SKM-1 treated with dmso at 0.1 percent for 144 hours (cell line): ENCODE data around the gene RNASEL.

Source experiments
- DNase-seq: peaks from one replicate; lab custom pipeline; 2025; ENCODE audit not compliant: unreplicated experiment; lab: John Stamatoyannopoulos, UW

The RNASEL gene, protein sequence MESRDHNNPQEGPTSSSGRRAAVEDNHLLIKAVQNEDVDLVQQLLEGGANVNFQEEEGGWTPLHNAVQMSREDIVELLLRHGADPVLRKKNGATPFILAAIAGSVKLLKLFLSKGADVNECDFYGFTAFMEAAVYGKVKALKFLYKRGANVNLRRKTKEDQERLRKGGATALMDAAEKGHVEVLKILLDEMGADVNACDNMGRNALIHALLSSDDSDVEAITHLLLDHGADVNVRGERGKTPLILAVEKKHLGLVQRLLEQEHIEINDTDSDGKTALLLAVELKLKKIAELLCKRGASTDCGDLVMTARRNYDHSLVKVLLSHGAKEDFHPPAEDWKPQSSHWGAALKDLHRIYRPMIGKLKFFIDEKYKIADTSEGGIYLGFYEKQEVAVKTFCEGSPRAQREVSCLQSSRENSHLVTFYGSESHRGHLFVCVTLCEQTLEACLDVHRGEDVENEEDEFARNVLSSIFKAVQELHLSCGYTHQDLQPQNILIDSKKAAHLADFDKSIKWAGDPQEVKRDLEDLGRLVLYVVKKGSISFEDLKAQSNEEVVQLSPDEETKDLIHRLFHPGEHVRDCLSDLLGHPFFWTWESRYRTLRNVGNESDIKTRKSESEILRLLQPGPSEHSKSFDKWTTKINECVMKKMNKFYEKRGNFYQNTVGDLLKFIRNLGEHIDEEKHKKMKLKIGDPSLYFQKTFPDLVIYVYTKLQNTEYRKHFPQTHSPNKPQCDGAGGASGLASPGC

DNA sequence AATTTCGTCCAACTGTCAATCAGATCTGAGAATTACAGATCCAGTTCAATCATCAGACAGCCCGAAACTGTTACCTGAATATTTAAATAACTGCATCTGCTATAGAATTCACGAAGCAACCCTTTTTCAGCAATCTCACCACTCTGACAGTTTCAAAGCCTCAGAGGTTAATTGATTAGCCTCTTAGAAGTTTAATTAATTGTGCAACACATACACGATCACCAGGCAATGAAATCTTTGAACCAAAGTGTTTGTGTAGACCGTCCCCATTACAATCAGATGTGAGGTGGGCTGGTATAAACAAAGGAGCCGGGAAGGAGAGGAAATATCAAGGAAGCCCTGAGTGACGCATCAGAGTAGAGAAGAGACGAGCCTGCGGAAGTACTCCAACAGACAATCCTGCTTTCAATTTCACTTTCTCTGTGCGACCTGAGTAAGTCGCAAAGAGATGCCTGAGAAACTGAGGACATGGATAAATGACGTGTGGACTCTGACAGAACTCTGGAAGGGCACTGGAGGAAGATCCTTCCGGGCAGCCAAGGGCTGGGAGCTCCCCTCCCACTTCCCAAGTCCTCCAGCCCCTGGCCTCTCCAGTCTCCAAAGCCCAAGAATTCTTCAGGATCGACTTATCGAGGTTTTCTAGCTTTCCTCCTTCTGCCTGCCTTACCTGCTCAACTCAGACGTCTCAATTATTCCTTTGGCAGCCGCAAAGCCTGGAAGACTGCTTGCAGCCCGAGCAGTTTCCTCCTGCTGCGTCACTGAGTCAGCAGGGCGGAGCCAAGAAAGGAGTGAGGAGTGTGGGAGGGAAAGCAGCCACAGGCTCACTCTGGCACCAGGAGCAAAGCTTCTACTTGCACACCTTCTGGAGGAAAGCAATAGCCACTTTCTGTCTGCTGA is at the start of gene RNASEL:
RNASEL (minus strand) TSS at position 757 of the 897 bp plus-strand sequence. CDS start 2,450 bp downstream, outside the sequence.
- DNase-seq, result peak; percentile 82

DNA sequence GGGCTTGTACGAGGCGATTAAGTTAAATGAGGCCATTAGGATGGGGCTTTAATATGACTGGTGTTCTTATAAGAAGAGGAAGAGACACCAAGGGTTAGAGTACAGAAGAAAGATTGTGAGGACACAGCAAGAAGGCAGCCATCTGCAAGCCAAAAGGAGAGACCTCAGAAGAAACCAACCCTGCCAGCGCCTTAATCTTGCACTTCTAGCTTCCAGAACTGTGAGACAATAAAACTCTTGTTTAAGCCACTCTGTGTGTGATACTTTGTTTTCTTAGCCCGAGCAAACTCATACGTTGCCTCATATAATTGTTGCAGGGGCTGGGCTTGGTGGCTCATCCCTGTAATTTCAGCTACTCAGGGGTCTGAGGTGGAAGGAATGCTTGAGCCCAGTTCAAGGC is 48.7 kb upstream of the RNASEL start:
- DNase-seq, result no peak

- DNase-seq, result no peak
Observed at GRCh38 chr1:182635871-182636270, 46.8 kb upstream of the RNASEL start.

- no peak for DNase-seq
Observed at GRCh38 chr1:182634306-182635072, 45.4 kb upstream of the RNASEL start.

DNA sequence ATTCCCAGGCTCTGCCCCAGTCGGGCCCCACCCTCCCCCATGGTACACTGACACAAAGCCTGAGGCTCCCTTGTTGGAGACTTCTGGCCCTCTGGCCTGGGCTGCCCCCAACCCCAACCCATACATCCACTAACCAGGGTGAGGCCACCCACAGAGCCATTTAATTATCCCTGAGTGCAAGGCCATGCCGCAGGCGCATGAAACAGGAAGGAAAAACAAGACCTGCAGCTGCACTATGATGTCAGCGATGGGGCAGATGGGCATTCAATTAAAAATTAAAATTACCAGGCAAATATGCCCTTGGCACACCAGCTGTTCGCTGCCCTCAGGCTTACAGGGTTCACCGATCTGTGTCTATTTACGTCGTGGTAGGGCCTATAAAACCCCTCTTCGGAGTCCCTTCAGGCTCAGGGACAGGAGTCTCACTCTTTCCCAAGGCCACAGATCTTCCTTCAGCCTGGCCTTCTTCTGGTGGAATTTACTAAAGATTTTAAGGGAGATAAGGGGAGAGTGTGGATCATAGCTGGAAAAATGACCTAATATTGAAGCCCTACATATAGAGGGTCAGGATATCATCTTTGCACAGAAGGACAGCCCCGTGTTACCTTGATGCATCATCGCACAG is 44.7 kb upstream of the RNASEL start:
- peak; percentile 38 for DNase-seq

DNA sequence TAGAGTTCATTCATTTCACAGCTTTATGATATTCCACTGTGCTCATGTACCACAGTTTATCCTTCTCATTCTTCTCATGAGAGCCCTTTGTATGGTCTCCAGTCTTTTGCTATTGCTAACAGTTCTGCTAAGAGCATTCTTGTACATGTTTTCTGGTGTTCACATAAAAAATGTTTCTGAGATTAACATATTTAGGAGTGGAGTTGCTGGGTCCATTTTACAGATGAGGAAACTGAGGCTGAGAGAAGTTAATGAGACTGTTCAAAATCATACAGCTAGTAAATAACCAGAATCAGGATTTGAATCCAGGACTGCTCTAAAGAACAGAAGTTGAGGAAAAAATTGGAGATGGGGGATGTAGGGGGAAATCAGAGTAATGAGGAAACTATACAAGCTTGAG is 44.0 kb upstream of the RNASEL start:
- DNase-seq, result no peak

DNA sequence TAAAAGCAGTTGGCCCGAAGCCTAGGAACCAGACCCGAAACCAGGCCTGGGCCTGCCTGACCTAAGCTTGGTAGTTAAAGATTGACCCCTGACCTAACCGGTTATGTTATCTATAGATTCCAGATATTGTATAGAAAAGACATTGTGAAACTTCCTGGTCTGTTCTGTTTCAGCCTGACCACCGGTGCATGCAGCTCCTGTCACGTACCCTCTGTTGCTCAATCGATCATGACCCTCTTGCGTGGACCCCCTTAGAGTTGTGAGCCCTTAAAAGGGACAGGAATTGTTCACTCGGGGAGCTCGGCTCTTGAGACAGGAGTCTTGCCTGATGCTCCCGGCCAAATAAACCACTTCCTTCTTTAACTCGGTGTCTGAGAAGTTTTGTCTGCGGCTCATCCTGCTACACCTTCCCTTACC is 43.4 kb upstream of the RNASEL start:
- DNase-seq, result peak; percentile 76

- no peak for DNase-seq
Observed at GRCh38 chr1:182631954-182632353, 42.9 kb upstream of the RNASEL start.

DNA sequence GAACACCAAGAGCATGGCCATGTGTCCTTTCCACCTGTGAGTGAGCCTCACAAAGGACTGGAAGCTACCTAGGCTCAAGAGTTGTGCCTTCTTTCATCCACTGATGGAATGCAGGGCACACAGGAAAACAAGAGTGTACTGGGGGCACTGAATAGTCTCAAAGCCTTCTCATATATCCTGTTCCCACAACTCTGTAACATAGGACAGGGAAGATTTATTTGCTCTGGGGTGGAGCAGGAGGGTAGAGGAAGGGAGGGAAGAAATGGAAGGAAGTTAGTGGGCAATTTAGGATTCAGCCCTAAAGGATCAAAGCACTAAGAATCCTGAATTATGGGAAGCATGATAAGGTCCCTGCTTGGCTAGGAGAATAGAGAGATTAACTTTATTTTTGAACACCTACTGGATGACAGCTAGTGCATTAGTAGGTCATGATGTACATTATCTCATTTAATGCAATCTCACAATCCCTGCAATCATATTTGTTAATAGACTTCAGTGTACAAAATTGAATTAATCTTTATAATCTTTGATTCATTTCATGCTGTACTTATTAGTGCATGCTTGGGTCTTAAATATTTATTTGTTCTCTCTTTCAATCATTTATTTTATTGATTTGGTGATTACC is 42.1 kb upstream of the RNASEL start:
- no peak for DNase-seq

GRCh38 chr1:182630586-182630985 is 41.5 kb upstream of the RNASEL start:
- DNase-seq, result no peak

DNA sequence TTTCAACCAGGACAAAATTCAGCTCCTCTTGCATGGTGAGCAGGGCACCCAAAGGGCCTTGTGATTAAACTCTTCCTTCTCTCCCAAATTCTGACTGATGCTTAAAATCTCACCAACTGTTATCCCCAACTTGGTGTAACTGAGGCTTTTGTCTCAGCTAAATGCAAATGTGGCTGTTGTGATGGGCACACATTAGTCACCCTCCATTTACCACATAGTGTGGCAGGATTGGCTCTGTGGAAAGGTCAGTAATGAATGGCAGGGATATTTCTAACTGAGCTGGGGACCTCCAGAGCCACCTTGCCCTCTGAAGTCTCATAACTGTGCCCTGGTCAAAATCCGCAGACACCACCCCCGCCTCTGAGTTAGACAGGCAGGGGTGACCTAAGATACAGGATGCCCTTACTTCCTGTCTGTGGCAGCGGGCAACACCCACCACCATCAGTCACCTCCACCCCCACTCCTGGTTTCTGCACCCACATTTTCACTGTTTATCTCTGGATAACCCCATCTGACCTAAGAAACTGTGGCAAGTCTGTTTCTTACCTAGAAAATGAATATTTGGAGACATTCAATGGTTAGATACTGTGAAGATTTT is 40.5 kb upstream of the RNASEL start:
- peak; percentile 59 for DNase-seq

- DNase-seq, result no peak
Observed at GRCh38 chr1:182629080-182629479, 40.0 kb upstream of the RNASEL start.

DNA sequence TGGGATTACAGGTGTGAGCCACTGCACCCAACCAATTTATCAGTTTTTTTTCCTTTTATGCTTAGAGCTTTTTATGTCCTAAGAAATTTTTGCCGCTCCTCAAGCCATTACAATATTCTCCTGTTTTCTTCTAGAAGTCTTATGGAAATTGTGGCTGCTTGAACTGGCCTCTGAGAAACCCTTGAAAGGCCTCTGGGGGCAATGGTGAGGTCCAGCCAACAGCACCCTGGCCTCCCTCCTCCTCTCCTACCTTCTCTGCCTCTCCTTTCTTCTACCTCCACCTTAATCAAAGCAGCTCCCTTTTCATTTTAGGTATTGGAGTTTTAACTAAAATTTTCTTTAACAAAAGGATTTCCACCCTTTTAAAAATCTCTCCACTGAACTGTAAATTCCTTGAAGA is 39.6 kb upstream of the RNASEL start:
- no peak for DNase-seq

GRCh38 chr1:182627622-182628021 is 38.6 kb upstream of the RNASEL start:
- DNase-seq, result no peak

DNA sequence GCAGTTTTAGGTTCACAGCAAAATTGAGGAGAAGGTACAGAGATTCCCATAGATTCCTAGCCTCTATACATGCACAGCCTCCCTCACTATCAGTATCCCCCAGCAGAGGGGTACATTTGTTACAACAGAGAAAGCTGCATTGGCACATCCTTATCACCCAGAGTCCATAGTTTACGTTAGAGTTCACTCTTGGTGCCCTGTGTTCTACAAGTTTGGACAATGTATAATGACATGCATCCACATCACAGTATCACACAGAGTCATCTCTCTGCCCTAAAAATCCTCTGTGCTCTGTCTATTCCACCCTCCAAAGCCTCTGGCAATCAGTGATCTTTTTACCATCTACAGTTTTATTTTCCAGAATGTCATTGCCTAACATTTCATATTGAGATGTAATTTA is 37.5 kb upstream of the RNASEL start:
- no peak for DNase-seq

DNA sequence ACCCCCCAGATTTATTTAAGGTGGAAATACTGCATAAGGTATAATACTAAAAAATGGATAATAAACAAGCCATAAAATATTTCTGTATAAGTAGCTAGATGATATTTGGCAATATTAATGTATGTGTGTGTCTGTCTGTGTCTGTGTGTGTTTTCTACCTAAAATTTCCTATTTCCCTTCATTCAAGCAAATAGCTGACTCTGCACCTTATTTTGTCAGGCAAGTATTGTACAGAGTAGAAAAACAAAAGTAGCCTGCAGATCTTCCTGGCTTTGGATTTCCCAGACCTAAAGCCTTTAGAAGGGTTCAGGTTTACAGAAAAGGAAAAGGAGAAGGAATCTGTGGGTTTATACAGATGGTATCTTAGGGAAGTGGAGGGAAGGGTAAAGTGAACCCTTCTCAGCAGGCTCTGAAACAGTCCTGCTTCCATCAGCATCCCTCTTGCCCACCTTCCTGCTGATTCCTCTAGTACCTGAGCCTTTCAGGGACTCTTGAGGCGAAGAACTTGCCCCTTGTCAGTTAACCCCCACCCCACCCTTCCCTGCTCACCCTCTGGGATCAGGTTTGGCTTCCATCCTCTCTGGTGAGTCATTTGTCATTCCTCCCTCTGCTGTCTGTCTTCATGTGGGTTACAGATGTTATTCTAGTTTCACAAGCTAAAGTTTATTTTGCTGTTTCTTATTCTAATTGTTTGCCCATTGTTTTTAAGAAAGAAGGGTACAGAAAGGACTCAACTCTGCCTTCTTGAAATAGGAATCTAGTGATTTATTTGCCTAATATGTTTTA is 36.9 kb upstream of the RNASEL start:
- no peak for DNase-seq

DNA sequence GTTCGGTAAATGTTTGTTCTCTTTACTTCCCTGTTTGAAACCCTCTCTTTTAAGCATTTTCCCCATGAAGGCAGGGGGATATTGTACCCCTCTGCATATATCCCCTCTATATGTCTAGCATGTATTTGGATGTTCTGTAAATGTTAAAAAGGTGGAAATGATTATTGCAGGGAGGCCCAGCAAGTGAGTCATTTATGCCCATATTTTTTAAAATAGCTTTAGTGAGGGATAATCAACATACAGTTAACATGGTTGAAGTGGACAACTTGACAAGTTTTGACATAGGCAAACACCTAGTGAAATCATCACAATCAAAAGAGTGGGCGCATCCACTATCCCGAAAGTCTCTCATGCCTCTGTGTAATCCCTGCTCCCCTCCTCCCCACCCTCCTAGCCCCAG is 36.0 kb upstream of the RNASEL start:
- no peak for DNase-seq

GRCh38 chr1:182624577-182624976 is 35.5 kb upstream of the RNASEL start:
- peak; percentile 65 for DNase-seq
